ENCODE data around the gene PPP1R9A. TPM values are rescaled to one million over a fixed set of nuclear protein-coding genes. Genes with fewer than 3 reads are reported as not detected.

The PPP1R9A gene
- total RNA-seq, 2 experiments from 2014 or later, result not detected

DNA sequence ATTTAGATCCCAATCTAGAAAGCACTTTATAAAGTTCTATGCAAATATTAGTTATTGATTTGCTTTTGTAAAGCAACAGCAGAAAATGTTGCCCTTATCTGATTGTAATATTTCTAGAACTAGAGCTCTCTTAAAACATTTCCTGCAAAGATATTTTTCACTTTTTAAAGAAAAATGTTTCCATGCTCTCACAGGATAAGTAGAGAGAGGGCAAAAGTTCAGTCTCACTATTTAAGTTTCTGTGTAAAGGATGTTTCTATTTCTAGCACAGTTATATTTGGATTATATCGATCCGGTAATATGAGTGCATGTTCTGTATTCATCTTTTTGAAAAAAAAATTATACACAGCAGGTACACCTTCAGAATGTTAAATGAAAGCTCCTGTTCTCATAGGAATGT lies 334.9 kb downstream of the PPP1R9A start:
- CTCF ChIA-PET, result no interaction called here

GRCh38 chr7:95244616-95245015 lies 337.2 kb downstream of the PPP1R9A start:
- no peaks in the 10 kb centered on the region for H3K9me3 Mint-ChIP-seq
- H3K27me3 Mint-ChIP-seq, result peaks cover 9% of the 10 kb centered on the region
- no peaks in the 10 kb centered on the region for H3K4me1 Mint-ChIP-seq
- no peak for DNase-seq
- no peak overlapping the region for H3K27ac Mint-ChIP-seq
- ChIA-PET POLR2A (no interaction called here), CTCF (no interaction called here)
- no peak overlapping the region for H3K4me3 Mint-ChIP-seq
- no peaks in the 10 kb centered on the region for H3K36me3 Mint-ChIP-seq (ENCODE audit: low read depth)

More for the DNA sequence above, 334.9 kb downstream of the PPP1R9A start:
- no peak overlapping the region for H3K4me3 Mint-ChIP-seq
- H3K9me3 Mint-ChIP-seq, result no peaks in the 10 kb centered on the region
- POLR2A ChIA-PET, result interaction anchor here (0.7 kb wide), 1 partner anchor 883 kb away, joined by 3 read pairs; no protein-coding TSS in a partner anchor
- DNase-seq, result no peak
- H3K4me1 Mint-ChIP-seq, result no peaks in the 10 kb centered on the region
- peaks cover 9% of the 10 kb centered on the region for H3K27me3 Mint-ChIP-seq
- H3K27ac Mint-ChIP-seq, result no peak overlapping the region
- no peaks in the 10 kb centered on the region for H3K36me3 Mint-ChIP-seq (ENCODE audit: low read depth)

DNA sequence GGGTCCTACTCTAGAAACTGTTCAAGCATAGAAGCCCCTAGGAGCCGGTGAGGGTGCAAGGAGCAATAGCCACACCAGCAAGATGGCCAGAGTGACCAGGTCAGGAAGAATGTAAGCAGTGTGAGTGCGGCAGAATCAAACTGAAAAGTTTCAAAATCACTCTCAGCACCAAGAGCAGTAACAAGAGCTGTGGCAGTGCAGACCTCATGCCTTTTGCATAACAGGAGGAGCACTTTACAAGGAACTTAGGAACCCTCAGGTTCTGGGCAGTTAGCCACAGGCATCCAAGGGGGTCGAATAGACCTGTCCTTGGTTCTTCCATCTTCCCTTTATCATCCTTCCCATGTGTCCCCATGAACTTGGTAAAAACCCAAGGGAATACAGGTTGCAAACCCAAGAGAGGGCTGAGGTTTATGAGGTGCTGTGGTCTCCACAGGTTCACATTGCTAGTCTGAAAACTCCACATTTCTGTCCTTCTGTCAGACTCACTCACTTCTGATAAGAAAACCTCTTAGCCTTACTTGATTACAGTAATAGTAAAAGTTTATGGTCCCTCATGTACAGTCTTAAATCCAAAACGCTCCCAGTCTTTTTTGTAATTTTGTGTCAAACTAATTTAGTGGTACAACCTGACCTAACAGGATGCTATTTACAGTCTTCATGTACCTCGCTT lies 338.6 kb downstream of the PPP1R9A start:
- Mint-ChIP-seq H3K4me3 (no peak overlapping the region), H3K27ac (no peak overlapping the region), H3K36me3 (ENCODE audit: low read depth) (no peaks in the 10 kb centered on the region), H3K9me3 (no peaks in the 10 kb centered on the region), H3K27me3 (peaks cover 9% of the 10 kb centered on the region), H3K4me1 (no peaks in the 10 kb centered on the region)
- ChIA-PET POLR2A (no interaction called here), CTCF (no interaction called here)
- DNase-seq, result no peak

- H3K36me3 Mint-ChIP-seq (ENCODE audit: low read depth), result no peaks in the 10 kb centered on the region
- peak; percentile 27 for DNase-seq
- no peak overlapping the region for H3K27ac Mint-ChIP-seq
- peaks cover 9% of the 10 kb centered on the region for H3K27me3 Mint-ChIP-seq
- no peak overlapping the region for H3K4me3 Mint-ChIP-seq
- ChIA-PET POLR2A (no interaction called here), CTCF (interaction anchor here (1.0 kb wide), 1 partner anchor 19 kb away, joined by 3 read pairs; no protein-coding TSS in a partner anchor)
- H3K4me1 Mint-ChIP-seq, result no peaks in the 10 kb centered on the region
- H3K9me3 Mint-ChIP-seq, result no peaks in the 10 kb centered on the region
Observed at GRCh38 chr7:95246831-95247370, 339.5 kb downstream of the PPP1R9A start.

GRCh38 chr7:95250571-95250970 lies 343.2 kb downstream of the PPP1R9A start:
- H3K9me3 Mint-ChIP-seq, result no peaks in the 10 kb centered on the region
- no peaks in the 10 kb centered on the region for H3K36me3 Mint-ChIP-seq (ENCODE audit: low read depth)
- H3K4me1 Mint-ChIP-seq, result no peaks in the 10 kb centered on the region
- ChIA-PET POLR2A (no interaction called here), CTCF (interaction anchor here (0.6 kb wide), 1 partner anchor 104 kb away, joined by 3 read pairs; no protein-coding TSS in a partner anchor)
- no peak for DNase-seq
- no peak overlapping the region for H3K4me3 Mint-ChIP-seq
- H3K27me3 Mint-ChIP-seq, result peaks cover 6% of the 10 kb centered on the region
- no peak overlapping the region for H3K27ac Mint-ChIP-seq

- POLR2A ChIA-PET, result no interaction called here
- H3K4me3 Mint-ChIP-seq, result no peak overlapping the region
- H3K4me1 Mint-ChIP-seq, result no peaks in the 10 kb centered on the region
- CTCF ChIA-PET, result no interaction called here
- DNase-seq, result no peak
- H3K9me3 Mint-ChIP-seq, result no peaks in the 10 kb centered on the region
- no peaks in the 10 kb centered on the region for H3K36me3 Mint-ChIP-seq (ENCODE audit: low read depth)
- H3K27me3 Mint-ChIP-seq, result peaks cover 4% of the 10 kb centered on the region
- H3K27ac Mint-ChIP-seq, result no peak overlapping the region
Observed at GRCh38 chr7:95251966-95252365, 344.6 kb downstream of the PPP1R9A start.

- ChIA-PET POLR2A (no interaction called here), CTCF (interaction anchor here (1.3 kb wide), 1 partner anchor 13 kb away, joined by 3 read pairs; no protein-coding TSS in a partner anchor)
- no peak overlapping the region for H3K27ac Mint-ChIP-seq
- H3K9me3 Mint-ChIP-seq, result no peaks in the 10 kb centered on the region
- peaks cover 4% of the 10 kb centered on the region for H3K27me3 Mint-ChIP-seq
- no peaks in the 10 kb centered on the region for H3K36me3 Mint-ChIP-seq (ENCODE audit: low read depth)
- no peaks in the 10 kb centered on the region for H3K4me1 Mint-ChIP-seq
- H3K4me3 Mint-ChIP-seq, result no peak overlapping the region
- no peak for DNase-seq
Observed at GRCh38 chr7:95253986-95254385, 346.6 kb downstream of the PPP1R9A start.

- no peak for DNase-seq
- Mint-ChIP-seq H3K4me1 (no peaks in the 10 kb centered on the region), H3K4me3 (no peak overlapping the region), H3K9me3 (no peaks in the 10 kb centered on the region), H3K27ac (no peak overlapping the region), H3K36me3 (ENCODE audit: low read depth) (no peaks in the 10 kb centered on the region), H3K27me3 (peaks cover 2% of the 10 kb centered on the region)
- POLR2A ChIA-PET, result no interaction called here
- CTCF ChIA-PET, result no interaction called here
Observed at GRCh38 chr7:95255691-95256090, 348.3 kb downstream of the PPP1R9A start.

DNA sequence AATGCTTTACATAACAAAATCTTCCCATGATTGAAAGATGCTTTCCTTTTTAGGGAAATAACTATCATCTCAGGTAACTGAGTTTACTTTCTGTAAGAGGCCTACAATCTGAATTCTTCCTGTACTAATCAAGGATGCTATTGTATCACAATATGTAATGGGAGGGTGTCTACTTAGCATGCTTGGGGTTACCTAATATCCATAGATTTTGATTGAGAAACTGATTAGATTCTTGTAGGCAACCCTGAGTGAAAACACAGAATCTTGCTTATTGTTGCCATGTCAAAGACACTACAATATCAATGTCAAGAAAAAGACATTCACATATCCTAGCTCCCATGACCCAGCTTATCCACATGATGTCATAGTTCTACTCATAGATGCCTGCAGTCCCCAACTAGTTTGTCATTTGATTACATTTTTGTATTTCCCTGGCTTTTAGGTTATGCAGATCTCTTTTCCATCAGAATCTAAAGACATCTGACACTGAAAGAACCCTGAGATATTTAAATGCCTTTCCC lies 354.6 kb downstream of the PPP1R9A start:
- Mint-ChIP-seq H3K9me3 (no peaks in the 10 kb centered on the region), H3K4me1 (no peaks in the 10 kb centered on the region), H3K4me3 (no peak overlapping the region), H3K36me3 (ENCODE audit: low read depth) (no peaks in the 10 kb centered on the region), H3K27me3 (peaks cover 1% of the 10 kb centered on the region), H3K27ac (no peak overlapping the region)
- POLR2A ChIA-PET, result no interaction called here
- CTCF ChIA-PET, result no interaction called here
- no peak for DNase-seq

GRCh38 chr7:95262875-95263274 lies 355.5 kb downstream of the PPP1R9A start:
- POLR2A ChIA-PET, result no interaction called here
- H3K27ac Mint-ChIP-seq, result no peak overlapping the region
- H3K27me3 Mint-ChIP-seq, result peaks cover 1% of the 10 kb centered on the region

GRCh38 chr7:95263785-95264362 lies 356.5 kb downstream of the PPP1R9A start:
- Mint-ChIP-seq H3K4me1 (no peaks in the 10 kb centered on the region), H3K36me3 (ENCODE audit: low read depth) (no peaks in the 10 kb centered on the region), H3K9me3 (no peaks in the 10 kb centered on the region), H3K27ac (no peak overlapping the region), H3K27me3 (peaks cover 1% of the 10 kb centered on the region), H3K4me3 (no peak overlapping the region)
- ChIA-PET POLR2A (no interaction called here), CTCF (no interaction called here)
- DNase-seq, result no peak

More at GRCh38 chr7:95262875-95263274, 355.5 kb downstream of the PPP1R9A start:
- H3K36me3 Mint-ChIP-seq (ENCODE audit: low read depth), result no peaks in the 10 kb centered on the region
- no peaks in the 10 kb centered on the region for H3K4me1 Mint-ChIP-seq
- no peak overlapping the region for H3K4me3 Mint-ChIP-seq
- H3K9me3 Mint-ChIP-seq, result no peaks in the 10 kb centered on the region
- CTCF ChIA-PET, result no interaction called here
- DNase-seq, result no peak

DNA sequence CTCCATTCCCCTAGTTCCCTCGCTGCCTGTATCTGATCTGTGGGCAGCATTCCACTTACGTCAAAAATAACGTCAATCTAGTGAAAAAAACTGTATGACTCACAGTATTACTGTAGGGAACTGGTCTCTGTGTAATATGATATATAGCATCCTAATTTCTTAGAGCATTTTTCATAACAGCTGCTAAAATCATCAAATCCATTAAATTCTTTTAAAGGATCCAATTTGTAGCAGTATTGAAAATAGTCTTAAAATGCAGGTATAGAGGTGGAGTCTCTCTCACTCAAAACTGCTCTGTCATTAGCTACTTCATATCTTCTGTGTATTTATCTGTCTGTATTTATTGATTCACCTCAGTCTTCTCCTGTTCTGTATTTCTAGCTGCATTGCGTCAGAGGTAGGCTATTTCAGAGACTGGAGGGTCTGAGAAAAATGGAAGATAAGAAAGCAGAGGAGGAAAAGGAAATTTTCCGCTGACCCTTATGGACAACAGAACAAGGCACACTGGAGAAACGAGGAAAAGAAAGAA lies 357.0 kb downstream of the PPP1R9A start:
- Mint-ChIP-seq H3K27ac (no peak overlapping the region), H3K4me3 (no peak overlapping the region), H3K9me3 (no peaks in the 10 kb centered on the region), H3K27me3 (peaks cover 1% of the 10 kb centered on the region), H3K4me1 (no peaks in the 10 kb centered on the region), H3K36me3 (ENCODE audit: low read depth) (no peaks in the 10 kb centered on the region)
- ChIA-PET CTCF (no interaction called here), POLR2A (no interaction called here)
- no peak for DNase-seq

- POLR2A ChIA-PET, result no interaction called here
- Mint-ChIP-seq H3K4me3 (no peak overlapping the region), H3K27ac (no peak overlapping the region), H3K9me3 (no peaks in the 10 kb centered on the region), H3K4me1 (no peaks in the 10 kb centered on the region), H3K36me3 (ENCODE audit: low read depth) (no peaks in the 10 kb centered on the region), H3K27me3 (peaks cover 1% of the 10 kb centered on the region)
- CTCF ChIA-PET, result interaction anchor here (1.6 kb wide), 1 partner anchor 19 kb away, joined by 3 read pairs; no protein-coding TSS in a partner anchor
- DNase-seq, result no peak
Observed at GRCh38 chr7:95265634-95266033, 358.2 kb downstream of the PPP1R9A start.

All from activated CD4-positive, alpha-beta T cell treated with anti-CD3 and anti-CD28 coated beads, Interleukin-2, amount 10 ng/mL, durations not matched to agents 7 days and 5 days (primary cell).